ENCODE data around the gene GMPPA.

The GMPPA gene

DNA sequence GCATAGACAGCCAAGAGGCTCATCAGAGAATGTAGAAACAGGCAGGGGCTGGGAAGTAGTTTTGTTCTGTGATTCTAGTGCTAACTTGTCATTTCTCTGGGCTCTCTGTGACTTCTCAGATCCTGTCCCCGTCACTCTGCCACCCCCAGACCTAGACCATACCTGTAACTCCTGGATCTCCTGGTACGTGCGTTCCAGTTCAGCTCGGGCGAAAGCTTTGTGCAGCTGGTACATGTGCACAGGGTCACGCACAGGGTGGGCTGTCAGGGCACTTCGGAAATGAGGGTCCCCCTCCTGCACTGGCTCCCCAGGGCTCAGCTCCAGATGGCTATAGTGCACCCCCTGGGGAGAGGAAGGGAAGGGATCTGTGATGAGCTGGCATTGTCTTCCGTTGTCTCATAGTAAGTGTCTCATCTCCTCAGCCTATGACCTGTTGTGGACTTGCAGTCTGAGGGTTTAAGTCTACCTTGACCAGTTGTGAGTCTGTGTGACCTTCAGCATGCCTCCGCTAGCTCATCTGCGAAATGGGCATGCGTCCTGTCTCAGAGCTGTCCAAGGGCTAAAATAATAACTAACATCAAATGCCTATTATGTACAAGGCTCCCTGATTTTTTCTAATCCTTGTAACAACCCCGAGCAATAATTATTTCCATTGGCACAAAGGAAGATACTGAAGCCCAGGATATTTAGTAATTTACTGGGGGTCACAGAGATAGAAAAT is 42.3 kb downstream of the GMPPA start:
- FAIRE-seq = no peak

DNA sequence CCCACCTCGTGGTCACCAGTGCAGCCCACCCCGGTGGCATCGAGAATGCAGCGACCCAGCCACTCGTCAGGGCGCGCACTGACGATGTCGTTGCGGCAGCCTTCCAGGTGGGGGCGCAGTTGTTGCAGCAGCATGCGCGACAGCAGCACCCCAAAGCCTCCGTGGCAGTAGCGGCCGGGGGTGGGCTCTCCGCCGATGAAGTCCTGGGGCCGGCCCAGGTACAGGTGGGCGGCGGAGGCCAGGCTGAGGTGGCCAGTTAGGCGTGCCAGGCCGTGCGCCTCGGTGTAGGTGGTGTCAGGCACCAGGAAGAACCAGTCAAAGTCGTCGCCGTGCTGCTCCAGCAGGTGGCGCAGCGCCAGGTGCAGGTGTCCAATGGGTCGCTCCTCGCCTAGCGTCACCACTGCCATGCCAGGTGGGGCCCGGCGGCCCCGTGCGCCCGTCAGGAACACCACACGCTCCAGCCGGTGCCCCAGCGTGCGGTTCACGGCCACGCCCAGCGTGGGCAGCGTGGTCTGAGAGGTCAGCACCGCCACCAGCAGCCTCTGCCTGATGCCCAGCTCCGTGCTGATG is 43.0 kb downstream of the GMPPA start:
- no peak for FAIRE-seq

DNA sequence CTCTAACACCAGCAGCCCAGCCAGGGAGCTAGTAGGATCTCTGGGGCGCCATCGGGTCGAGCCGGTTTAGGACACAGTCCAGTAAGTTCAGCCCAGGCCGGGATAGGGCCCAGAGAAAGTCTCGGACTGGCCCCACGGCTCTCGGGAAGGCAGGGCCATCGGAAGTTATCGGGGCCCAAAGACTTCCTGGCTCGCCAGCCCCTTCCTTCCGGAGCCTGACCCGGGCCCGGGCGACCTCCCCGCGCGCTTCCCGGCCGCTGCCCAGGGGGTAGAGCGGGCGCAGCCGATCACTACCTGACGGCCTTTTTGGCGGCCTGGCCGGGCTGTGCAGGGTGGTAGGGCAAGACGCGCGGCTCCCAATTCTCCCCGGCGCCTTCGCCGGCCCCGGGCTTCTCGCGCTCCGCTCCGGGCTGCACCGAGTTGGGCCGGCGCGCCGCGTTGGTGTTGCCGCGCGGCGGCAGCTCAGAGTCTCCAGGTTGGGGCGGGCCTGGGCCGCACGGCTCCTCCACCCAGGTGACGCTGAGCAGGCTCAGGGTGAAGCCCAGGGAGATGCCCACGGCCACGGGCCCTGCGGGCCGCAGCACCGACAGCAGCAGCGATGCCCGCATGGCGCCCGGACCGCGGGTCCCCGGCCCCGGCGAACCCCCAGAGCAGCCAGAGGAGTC is 44.4 kb downstream of the GMPPA start:
- FAIRE-seq = no peak

DNA sequence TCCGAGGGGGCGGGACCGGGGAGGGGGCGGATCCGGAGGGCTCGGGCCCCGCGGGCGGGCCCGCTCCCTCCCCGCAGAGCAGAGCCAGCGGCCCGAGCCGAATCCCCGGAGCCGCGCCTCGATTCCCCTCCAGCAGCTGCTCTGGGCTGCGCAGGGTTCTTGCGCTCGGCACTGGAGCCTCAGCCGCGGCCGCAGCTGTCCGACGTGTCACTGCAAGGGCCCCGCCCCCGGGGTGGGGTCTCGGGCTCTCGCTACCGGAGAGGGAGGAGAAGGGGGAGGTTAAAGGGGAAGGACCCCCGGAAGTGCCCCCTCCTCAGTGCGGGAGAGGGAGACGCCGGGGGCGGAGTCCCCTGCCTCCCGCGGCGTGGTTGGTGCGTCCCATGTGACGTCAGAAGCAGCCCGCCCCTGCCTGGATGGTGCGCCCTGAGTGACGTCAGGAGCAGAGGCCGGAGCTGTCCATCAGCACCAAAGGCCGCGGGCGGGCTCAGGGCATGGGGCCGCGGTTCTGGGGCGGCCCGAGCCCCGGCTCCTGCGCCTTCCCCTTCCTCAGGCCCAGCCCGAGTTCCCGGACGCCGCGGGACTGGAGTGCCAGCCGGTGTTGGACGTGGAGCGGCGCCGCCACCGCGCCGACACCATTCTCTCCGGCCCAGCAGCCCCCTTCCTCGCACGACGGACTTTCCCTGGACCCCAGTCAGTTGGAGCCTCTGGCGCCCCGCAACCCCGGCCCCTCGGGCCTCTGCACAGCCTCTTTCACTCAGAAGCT is 45.1 kb downstream of the GMPPA start, which contains the start of the genes CHPF and TMEM198:
CHPF (minus strand) TSS at position 214 of the 763 bp plus-strand sequence. CDS start 271 bp downstream, outside the sequence.
TMEM198 (plus strand) TSS at position 433 of the 763 bp plus-strand sequence. CDS start 700 bp downstream, outside the sequence.
- FAIRE-seq = peak; percentile 92

DNA sequence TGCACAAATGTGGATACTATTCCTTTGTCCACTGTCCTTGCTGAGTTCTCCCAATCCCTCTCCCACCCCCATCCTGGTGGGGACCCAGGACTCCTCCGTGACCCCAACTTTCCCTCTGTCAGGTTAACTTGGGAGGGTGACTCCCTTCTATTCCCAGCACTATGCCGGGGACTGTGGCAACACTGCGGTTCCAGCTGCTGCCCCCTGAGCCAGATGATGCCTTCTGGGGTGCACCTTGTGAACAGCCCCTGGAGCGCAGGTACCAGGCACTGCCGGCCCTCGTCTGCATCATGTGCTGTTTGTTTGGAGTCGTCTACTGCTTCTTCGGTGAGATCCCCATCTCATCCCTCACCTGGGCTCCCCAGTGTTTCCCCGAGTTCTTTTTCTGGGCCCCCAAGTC is 45.9 kb downstream of the GMPPA start:
- FAIRE-seq = no peak

DNA sequence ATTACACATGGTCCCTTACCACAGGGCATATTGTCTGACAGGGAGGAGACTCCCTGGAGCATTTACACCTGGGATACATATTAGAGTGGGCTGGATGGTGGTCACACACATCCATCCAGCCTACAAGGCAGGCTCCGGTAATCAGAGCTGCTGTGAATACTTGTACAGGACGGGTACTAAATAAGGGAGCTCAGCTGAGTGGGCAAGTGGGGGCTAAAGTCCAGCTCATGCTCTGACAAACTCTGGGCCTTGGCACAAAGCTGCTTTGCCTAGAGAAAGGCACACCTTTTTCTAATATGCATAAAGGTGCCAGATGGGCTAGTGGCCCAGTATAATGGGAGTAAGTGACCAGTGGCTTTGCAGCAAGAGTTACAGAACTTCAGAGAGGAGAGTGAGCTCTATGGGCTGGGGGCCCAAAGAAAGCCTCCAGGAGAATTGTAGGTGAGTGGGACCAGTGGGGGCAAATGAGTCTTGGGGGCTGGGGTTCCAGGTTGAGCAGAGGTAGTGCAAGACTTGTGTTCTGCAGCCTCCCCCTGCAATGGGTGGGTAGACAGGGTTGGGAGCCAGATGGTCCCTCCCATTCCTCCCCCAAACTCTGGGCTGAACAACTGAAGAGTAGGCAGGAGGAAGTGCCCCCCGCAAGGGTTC is 46.7 kb downstream of the GMPPA start:
- FAIRE-seq = no peak

DNA sequence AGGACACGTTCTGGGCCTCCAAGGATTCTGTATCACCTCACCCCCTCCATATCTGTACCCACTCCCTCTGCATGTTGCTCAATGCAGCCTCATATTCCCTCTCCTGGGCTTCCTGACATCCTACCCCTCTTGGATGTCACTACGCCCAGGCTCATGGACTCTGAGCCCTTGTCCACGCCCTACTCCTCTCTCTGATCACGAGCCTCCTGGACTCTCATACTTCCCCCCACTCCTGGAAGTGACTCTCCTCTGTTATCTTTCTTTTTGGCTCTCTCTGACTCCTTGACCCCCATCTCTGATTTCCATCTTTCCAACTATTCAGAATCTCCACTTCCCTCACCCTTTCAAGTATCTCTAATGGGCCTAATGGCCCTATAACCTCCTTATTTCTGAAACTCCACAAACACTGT is 47.3 kb downstream of the GMPPA start:
- no peak for FAIRE-seq

DNA sequence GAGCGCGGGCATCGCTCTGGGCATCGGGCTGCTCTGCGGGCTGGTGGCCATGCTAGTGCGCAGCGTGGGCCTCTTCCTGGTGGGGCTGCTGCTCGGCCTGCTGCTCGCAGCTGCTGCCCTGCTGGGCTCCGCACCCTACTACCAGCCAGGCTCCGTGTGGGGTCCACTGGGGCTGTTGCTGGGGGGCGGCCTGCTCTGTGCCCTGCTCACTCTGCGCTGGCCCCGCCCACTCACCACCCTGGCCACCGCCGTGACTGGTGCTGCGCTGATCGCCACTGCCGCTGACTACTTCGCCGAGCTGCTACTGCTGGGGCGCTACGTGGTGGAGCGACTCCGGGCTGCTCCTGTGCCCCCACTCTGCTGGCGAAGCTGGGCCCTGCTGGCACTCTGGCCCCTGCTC is 48.9 kb downstream of the GMPPA start:
- FAIRE-seq = no peak

DNA sequence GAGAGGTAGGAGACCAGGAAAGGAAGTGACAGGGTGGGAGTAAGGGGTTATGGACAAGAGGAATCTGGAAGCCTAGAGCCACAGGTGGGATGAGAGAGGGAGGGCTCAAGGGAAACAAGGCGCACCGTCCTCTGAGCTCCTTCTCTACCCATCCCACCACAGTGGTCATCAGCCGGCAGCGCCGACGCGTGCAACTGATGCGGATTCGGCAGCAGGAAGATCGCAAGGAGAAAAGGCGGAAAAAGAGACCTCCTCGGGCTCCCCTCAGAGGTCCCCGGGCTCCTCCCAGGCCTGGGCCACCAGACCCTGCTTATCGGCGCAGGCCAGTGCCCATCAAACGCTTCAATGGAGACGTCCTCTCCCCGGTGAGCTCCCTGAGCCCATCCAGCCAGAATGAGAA is 50.3 kb downstream of the GMPPA start:
- no peak for FAIRE-seq

DNA sequence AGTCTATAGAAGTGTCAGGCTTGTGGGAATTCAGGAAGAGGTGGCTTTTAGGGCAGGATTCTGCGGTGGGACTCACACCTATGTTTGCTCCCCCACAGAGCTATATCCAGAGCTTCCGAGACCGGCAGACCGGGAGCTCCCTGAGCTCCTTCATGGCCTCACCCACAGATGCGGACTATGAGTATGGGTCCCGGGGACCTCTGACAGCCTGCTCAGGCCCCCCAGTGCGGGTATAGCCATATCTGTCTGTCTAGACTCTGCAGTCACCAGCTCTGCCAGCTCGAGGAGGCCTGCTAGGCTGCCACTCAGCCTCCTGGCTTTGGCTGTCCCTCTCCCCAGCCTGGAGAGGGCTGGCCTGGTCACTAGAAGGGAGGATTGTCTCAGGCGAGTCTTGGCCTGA is 50.9 kb downstream of the GMPPA start:
- FAIRE-seq = no peak

DNA sequence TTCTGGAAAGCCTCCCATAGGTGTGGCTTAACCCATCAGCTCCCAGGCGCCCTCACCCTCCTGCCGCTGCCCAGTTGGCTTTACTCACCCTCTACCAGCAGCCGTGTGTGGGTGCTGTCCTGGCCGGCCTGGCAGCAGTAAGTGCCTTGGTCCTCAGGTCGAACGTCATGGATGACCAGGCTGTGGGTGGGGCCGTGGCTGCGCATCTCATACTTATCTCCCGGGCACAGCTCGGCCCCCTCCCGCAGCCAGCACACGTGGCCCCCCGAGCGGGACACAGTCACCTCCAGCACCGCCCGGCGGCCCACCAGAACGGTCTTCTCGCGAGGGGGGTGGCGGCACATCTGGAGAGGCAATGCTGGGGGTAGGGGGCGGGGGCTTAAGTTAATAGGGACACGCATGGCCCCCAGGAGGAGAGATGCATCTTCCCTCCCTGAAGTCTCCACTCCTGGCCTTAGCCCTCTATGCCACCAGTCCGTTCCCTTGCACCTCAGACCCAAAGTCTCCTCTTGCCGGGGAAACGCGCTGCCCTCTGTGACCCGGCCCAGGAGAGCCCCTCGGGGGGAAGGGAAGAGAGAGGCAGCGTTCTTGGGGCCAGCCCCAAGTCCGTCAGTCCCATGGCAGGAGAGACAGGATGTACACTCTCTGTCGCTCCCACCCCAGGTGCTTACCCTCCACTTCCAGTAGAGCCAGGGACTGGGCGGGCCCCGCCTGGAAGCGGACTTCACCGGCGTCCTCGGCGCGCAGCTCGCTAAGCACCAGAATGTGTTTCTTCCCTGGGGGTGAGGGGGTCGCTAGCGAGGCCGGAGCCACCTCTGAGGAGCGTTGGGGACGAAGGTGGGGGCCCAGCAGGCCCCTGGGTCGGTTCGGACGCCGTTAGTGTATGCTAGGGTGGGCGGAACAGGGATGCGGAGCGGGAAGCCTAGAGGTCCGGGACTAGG is 53.0 kb downstream of the GMPPA start:
- no peak for FAIRE-seq

DNA sequence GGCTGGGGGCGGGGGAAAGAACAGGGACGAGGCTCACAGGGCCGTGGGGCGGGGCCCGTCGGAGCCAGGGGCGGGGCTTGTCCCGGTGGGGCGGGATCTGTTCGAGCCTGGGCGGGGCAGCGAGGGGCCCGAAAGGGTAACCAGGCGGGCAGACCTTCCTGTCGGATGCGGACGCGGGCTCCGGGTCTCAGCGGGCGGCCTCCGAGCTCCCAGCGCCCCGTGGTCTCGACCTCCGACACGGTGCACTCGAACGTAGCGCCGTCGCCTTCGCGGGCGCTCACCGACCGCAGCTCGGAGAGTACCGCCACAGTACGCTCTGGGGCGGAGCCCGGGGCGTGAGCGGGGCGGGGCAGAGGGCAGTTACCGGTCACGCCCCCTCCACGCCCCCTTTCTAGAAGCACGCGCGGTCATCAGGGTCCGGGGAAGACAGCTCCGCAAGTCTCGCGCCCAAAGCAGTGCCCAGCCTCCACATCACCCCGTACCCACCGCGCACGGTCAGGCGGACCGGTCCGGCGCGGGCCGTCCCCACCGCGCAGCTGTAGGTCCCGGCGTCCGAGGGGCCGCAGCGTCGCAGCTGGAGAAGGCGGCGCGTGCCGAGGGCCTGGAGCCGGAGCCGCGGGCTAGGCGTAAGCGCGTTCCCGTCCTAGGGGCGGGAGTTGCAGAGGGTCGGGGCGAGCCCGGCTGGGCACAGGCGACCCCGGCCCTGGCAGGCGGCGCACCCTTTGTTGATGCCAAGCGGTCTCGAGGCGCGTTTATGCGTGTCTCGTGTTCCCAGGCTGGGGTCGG is 53.9 kb downstream of the GMPPA start:
- FAIRE-seq = no peak

DNA sequence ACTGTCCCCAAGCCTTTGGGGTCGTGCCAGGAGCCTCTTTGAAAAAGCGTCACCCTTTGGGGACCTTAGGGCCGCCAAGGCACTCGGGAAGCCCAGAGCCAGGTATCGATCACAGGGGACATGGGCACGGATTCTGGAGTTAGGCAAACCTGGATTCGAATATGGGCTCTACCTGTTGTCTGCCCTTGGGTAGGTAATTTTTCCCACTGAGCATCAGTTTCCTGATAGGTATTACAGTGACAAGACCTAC is 54.4 kb downstream of the GMPPA start:
- no peak for FAIRE-seq

DNA sequence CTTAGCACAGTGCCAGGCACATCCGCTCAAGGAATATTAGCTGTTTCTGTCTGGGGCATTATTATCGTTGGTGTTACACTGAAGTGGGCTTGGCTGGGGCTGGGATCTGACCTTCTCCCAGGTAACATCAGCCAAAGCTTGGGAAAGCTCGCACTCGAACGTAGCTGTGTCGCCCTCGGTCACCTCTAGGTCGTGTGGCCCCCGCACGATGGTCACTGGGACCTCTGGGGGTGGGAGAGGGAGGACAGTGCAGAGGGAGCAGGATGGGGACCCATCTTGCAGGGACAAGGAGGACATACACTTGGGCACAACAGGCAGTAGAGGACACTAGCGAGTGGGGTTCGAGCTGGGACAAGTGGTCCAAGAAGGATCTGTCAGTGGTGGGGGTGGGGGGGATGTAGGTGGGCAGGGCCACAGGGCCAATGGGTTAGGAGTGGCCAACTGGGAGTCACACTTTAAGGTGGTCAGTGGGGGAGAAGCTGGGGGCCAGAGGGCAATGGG is 54.8 kb downstream of the GMPPA start:
- FAIRE-seq = no peak

DNA sequence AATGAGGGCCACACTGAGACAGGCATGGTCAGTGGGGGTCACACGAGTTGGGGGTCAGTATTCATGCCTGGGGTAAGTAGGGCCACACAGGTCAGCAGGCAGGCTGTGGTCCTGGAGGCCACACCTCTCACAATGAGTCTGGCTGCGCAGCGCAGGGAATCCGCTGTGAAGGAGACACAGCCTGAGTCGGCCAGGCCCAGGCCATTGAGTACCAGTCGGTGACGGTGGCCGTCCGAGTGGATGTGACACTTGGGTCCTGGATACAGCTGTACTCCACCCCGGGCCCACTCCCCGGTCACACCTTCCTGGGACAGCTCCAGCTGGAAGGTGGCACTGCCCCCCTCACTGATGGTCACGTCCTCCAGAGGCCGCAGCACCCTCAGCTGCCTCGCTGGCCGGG is 55.7 kb downstream of the GMPPA start:
- FAIRE-seq = no peak

DNA sequence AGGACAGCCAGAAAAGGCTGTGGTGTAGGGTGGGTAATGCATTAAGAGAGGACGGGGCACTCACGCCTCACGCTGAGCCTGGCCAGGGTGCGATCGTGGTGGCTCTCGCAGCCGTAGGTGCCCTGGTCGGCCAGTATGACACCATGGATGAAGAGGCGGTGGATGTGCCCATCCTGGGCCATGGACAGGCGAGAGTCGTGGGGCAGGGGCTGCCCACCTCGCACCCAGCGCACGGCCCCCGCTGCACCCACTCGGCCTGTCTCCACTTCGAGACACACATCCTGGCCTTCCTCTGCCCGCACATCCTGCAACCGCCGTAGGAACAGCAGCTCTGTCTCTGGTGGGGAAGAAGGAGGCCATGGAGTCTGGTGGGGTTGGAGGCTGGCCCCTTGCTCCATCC is 57.3 kb downstream of the GMPPA start:
- no peak for FAIRE-seq

DNA sequence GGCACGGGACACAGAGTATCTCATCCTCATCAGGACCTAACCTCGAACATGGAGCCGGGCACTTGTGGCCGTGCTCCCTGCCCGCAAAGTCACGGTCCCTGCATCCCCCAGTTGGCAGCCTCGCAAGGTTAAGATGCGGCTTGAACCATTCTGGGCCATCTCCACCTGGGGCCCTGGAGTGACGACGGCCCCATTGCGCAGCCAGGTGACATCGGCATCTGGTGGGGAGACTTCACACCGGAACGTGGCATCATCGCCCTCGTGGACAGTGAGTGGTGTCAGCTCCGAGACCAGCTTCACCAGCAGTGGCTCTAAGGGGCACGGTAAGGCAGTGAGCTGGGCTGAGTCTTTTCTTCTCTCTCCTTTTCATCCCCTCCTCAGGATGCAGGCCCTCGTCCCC is 57.7 kb downstream of the GMPPA start:
- FAIRE-seq = no peak
